Endodermal cell (in vitro differentiated cells): ENCODE data around the gene GPS1. TPM values are rescaled to one million over a fixed set of nuclear protein-coding genes. Genes with fewer than 3 reads are reported as not detected.

Experiments
- DNase-seq: peaks from one replicate; pipeline ENCODE4 v3.0.0-alpha.2; 2017
- H3K27ac ChIP-seq: 2 replicates; pipeline ENCODE4 v1.5.1; 2013; ENCODE audit warnings: mild to moderate bottlenecking, low read depth, low read length, moderate library complexity
- H3K27me3 ChIP-seq: 2 replicates; pipeline ENCODE4 v1.6.1; 2013; ENCODE audit warnings: mild to moderate bottlenecking, low read length, moderate library complexity; ENCODE audit not compliant: insufficient read depth, control insufficient read depth, poor library complexity, severe bottlenecking
- H3K36me3 ChIP-seq: 2 replicates; pipeline ENCODE4 v1.7.0; 2013; ENCODE audit warnings: mild to moderate bottlenecking, low read length, moderate library complexity; ENCODE audit not compliant: control insufficient read depth, insufficient read depth
- H3K4me1 ChIP-seq: one replicate; pipeline ENCODE4 v1.7.0; 2013; ENCODE audit warnings: low read length; ENCODE audit not compliant: control insufficient read depth, insufficient read depth
- H3K4me3 ChIP-seq: 2 replicates; pipeline ENCODE4 v1.5.1; 2013; ENCODE audit warnings: mild to moderate bottlenecking, low read length, moderate library complexity
- H3K9ac ChIP-seq: 2 replicates; pipeline ENCODE4 v1.6.1; 2013; ENCODE audit warnings: mild to moderate bottlenecking, low read length, moderate library complexity; ENCODE audit not compliant: poor library complexity, severe bottlenecking; ENCODE audit errors: extremely low read depth
- H3K9me3 ChIP-seq: 2 replicates; pipeline ENCODE4 v1.6.1; 2013; ENCODE audit warnings: mild to moderate bottlenecking, low read length, moderate library complexity; ENCODE audit not compliant: control insufficient read depth
- H3K27ac Mint-ChIP-seq: 2 replicates; pipeline ENCODE4 v1.8.0; 2020; ENCODE audit warnings: mixed read lengths
- H3K27me3 Mint-ChIP-seq: 2 replicates; pipeline ENCODE4 v1.8.0; 2021; ENCODE audit warnings: mild to moderate bottlenecking, mixed read lengths; ENCODE audit not compliant: insufficient read depth
- H3K36me3 Mint-ChIP-seq: 2 replicates; pipeline ENCODE4 v1.8.0; 2020; ENCODE audit warnings: low read depth, mixed read lengths
- H3K4me1 Mint-ChIP-seq: 2 replicates; pipeline ENCODE4 v1.8.0; 2020; ENCODE audit warnings: mixed read lengths
- H3K4me3 Mint-ChIP-seq: 2 replicates; pipeline ENCODE4 v1.8.0; 2020; ENCODE audit warnings: mild to moderate bottlenecking, moderate library complexity, mixed read lengths
- H3K9me3 Mint-ChIP-seq: 2 replicates; pipeline ENCODE4 v1.8.0; 2020; ENCODE audit warnings: mild to moderate bottlenecking, mixed read lengths
- CTCF ChIP-seq: fragments of 200-600 bp; sonication (generic); conservative IDR thresholded peaks from 2 replicates; pipeline ENCODE4 v1.5.0; 2021; ENCODE audit warnings: antibody characterized with exemption, mild to moderate bottlenecking
- WGBS, 2 experiments: methylation state at CpG; one replicate each; pipeline versions ENCODE4 v1.1.5 to v1.1.7; 2013; ENCODE audit warnings: missing lambda C conversion rate in 2 of 2, mixed read lengths in 1 of 2; ENCODE audit not compliant: insufficient coverage in 1 of 2, insufficient read length in 1 of 2; 5-methylcytosine and 5-hydroxymethylcytosine counted together
- total RNA-seq, 2 donors: library from RNA; stranded (reverse); fragmentation: NEBNext Ultra II Directional in 1 of 2; extraction: Animal tissue kit (Norgen Biotek cat#: 25700) in 1 of 2; gene quantifications; 2 replicates in 1 of 2; 3 replicates in 1 of 2; pipeline ENCODE4 v1.2.1, GENCODE V29; 2021

GPS1 gene
- total RNA-seq, 2 donors from 2014 or later = 152 to 153 TPM

GRCh38 chr17:82076785-82077591 lies 25.3 kb downstream of the GPS1 start:
- H3K27ac Mint-ChIP-seq = no peak overlapping the region

GRCh38 chr17:82077617-82078358 lies 26.1 kb downstream of the GPS1 start:
- Histone ChIP-seq H3K27me3 (no peaks in the 10 kb centered on the region), H3K27ac (peak overlapping the region; percentile 32), H3K4me1 (no peaks in the 10 kb centered on the region), H3K9ac (no peak overlapping the region), H3K4me3 (no peak overlapping the region), H3K9me3 (no peaks in the 10 kb centered on the region), H3K36me3 (peaks cover 22% of the 10 kb centered on the region)
- no peaks in the 10 kb centered on the region for H3K4me1 Mint-ChIP-seq
- peaks cover 8% of the 10 kb centered on the region for H3K27me3 Mint-ChIP-seq
- H3K27ac Mint-ChIP-seq = peak overlapping the region; percentile 75
- 91 to 95% methylated on average over 16 to 28 of the region's 28 CpGs for WGBS, 2 experiments
- peak; percentile 84 for DNase-seq
- TF ChIP-seq CTCF = no peak
- no peak overlapping the region for H3K4me3 Mint-ChIP-seq
- H3K9me3 Mint-ChIP-seq = no peaks in the 10 kb centered on the region
- peaks cover 21% of the 10 kb centered on the region for H3K36me3 Mint-ChIP-seq

More at GRCh38 chr17:82076785-82077591, 25.3 kb downstream of the GPS1 start:
- Mint-ChIP-seq H3K4me1 (no peaks in the 10 kb centered on the region), H3K4me3 (no peak overlapping the region), H3K9me3 (no peaks in the 10 kb centered on the region), H3K27me3 (peaks cover 11% of the 10 kb centered on the region), H3K36me3 (peaks cover 21% of the 10 kb centered on the region)
- peak overlapping the region; percentile 40 for H3K27ac ChIP-seq
- H3K4me3 ChIP-seq = no peak overlapping the region
- DNase-seq = peak; percentile 79
- H3K9me3 ChIP-seq = no peaks in the 10 kb centered on the region
- peaks cover 17% of the 10 kb centered on the region for H3K36me3 ChIP-seq
- TF ChIP-seq CTCF = peak; percentile 32
- H3K9ac ChIP-seq = no peak overlapping the region
- WGBS, 2 experiments = 91 to 96% methylated on average over 15 to 21 of the region's 21 CpGs
- H3K27me3 ChIP-seq = no peaks in the 10 kb centered on the region
- no peaks in the 10 kb centered on the region for H3K4me1 ChIP-seq

GRCh38 chr17:82078433-82078832 lies 26.7 kb downstream of the GPS1 start:
- H3K36me3 Mint-ChIP-seq = peaks cover 23% of the 10 kb centered on the region
- WGBS, 2 experiments = 95% methylated on average over 11 to 18 of the region's 18 CpGs
- H3K27me3 Mint-ChIP-seq = peaks cover 2% of the 10 kb centered on the region
- no peak for DNase-seq
- H3K9ac ChIP-seq = no peak overlapping the region
- H3K4me1 Mint-ChIP-seq = no peaks in the 10 kb centered on the region
- no peaks in the 10 kb centered on the region for H3K27me3 ChIP-seq
- H3K4me3 ChIP-seq = no peak overlapping the region
- no peaks in the 10 kb centered on the region for H3K4me1 ChIP-seq
- peaks cover 22% of the 10 kb centered on the region for H3K36me3 ChIP-seq
- H3K4me3 Mint-ChIP-seq = no peak overlapping the region
- H3K27ac Mint-ChIP-seq = peak overlapping the region; percentile 75
- no peaks in the 10 kb centered on the region for H3K9me3 ChIP-seq
- H3K9me3 Mint-ChIP-seq = no peaks in the 10 kb centered on the region
- no peak for TF ChIP-seq CTCF
- no peak overlapping the region for H3K27ac ChIP-seq
